GM12878 (cell line): ENCODE data around the gene SVIL. TPM values are rescaled to one million over a fixed set of nuclear protein-coding genes. Genes with fewer than 3 reads are reported as not detected.
"Not testable (repeated sequence)": the region's sequence is repeated elsewhere in the genome, so short reads cannot be mapped to it uniquely, and the experiment has no call there.

Experiments used
- ATAC-seq: fragments of 200-7000 bp; cut with Tn5 transposase; 3 replicates; pipeline ENCODE4 v1.9.1; 2020; ENCODE audit warnings: mild to moderate bottlenecking, moderate library complexity
- BruUV-seq: library from RNA; stranded (reverse); fragments of 400-500 nt; replicated peaks from 2 replicates; lab custom pipeline; 2021; lab: Mats Ljungman, UMichigan
- CTCF ChIA-PET: fragments of 300-600 bp; sonication (Branson Sonifier 250); formaldehyde crosslinking; extraction: SDS; loops from one replicate; lab custom pipeline; 2021; ENCODE audit warnings: inconsistent platforms; lab: Yijun Ruan, JAX
- POLR2A ChIA-PET: fragments of 350-600 bp; formaldehyde crosslinking; extraction: SDS; loops from one replicate; lab custom pipeline; 2021; ENCODE audit warnings: inconsistent platforms; lab: Charles Lee
- RAD21 ChIA-PET: fragments of 300-600 bp; sonication (Branson Sonifier 250); formaldehyde crosslinking; loops from one replicate; lab custom pipeline; 2023; ENCODE audit warnings: antibody characterized with exemption; ENCODE audit not compliant: unreplicated experiment; lab: Charles Lee
- SMC1A ChIA-PET: fragments of 300-600 bp; sonication (Branson Sonifier 250); formaldehyde crosslinking; loops from one replicate; lab custom pipeline; 2023; ENCODE audit not compliant: unreplicated experiment, uncharacterized antibody; lab: Charles Lee
- DNase-seq: peaks from one replicate; pipeline ENCODE4 v3.0.0-alpha.2; 2011; ENCODE audit warnings: low read depth, low spot score
- FAIRE-seq: peaks from 3 replicates; lab custom pipeline; 2011; peaks lifted over from hg19 to GRCh38; lab: Jason Lieb, UNC
- H2AFZ ChIP-seq: 2 replicates; pipeline ENCODE4 v1.6.0; 2011; ENCODE audit warnings: low read depth, low read length, control low read depth; ENCODE audit not compliant: control insufficient read depth
- H3K27ac ChIP-seq: 2 replicates; pipeline ENCODE4 v1.5.1; 2011; ENCODE audit warnings: control low read depth; ENCODE audit not compliant: control insufficient read depth, insufficient read depth
- H3K27me3 ChIP-seq, 2 experiments: replicated peaks in 1 of 2; 2 replicates each; pipeline versions ENCODE4 v1.6.0 to v1.6.1; 2011; ENCODE audit warnings: low read length in 1 of 2; ENCODE audit not compliant: control insufficient read depth in 2 of 2, insufficient read depth in 2 of 2
- H3K36me3 ChIP-seq, 2 experiments: 2 replicates each; pipeline ENCODE4 v1.5.1; 2011; ENCODE audit warnings: low read length in 1 of 2; ENCODE audit not compliant: control insufficient read depth in 2 of 2, insufficient read depth in 2 of 2
- H3K4me1 ChIP-seq: 2 replicates; pipeline ENCODE4 v1.6.1; 2011; ENCODE audit warnings: mild to moderate bottlenecking, low read length, moderate library complexity, mixed read lengths; ENCODE audit not compliant: control insufficient read depth, insufficient read depth
- H3K4me2 ChIP-seq: 2 replicates; pipeline ENCODE4 v1.6.0; 2011; ENCODE audit warnings: control low read depth; ENCODE audit not compliant: control insufficient read depth, insufficient read depth
- H3K4me3 ChIP-seq: fragments of 200-600 bp; sonication (generic); 2 replicates; pipeline ENCODE4 v1.5.1; 2016
- H3K79me2 ChIP-seq: 2 replicates; pipeline ENCODE4 v1.6.0; 2011; ENCODE audit warnings: low read length; ENCODE audit not compliant: control insufficient read depth, insufficient read depth
- H3K9ac ChIP-seq: 2 replicates; pipeline ENCODE4 v1.8.0; 2011; ENCODE audit warnings: low read length, control low read depth, mixed read lengths; ENCODE audit not compliant: control insufficient read depth, insufficient read depth
- H3K9me3 ChIP-seq: replicated peaks from 3 replicates; pipeline ENCODE4 v1.5.1; 2011; ENCODE audit warnings: mild to moderate bottlenecking, low read length; ENCODE audit not compliant: control insufficient read depth, insufficient read depth
- H4K20me1 ChIP-seq: 2 replicates; pipeline ENCODE4 v1.6.0; 2011; ENCODE audit not compliant: control insufficient read depth, insufficient read depth
- ESRRA ChIP-seq: IDR thresholded peaks from 2 replicates; pipeline ENCODE4 v1.6.1; 2012; ENCODE audit warnings: mild to moderate bottlenecking, low read length, improper control_type of control experiment
- MYC ChIP-seq: IDR thresholded peaks from 2 replicates; pipeline ENCODE4 v1.6.1; 2011; ENCODE audit warnings: mild to moderate bottlenecking, low read length, moderate library complexity, inconsistent platforms; ENCODE audit not compliant: insufficient read depth, insufficient replicate concordance, insufficient read length, severe bottlenecking
- WGBS: methylation state at CpG from one replicate; pipeline ENCODE4 v1.1.6; 2016; ENCODE audit warnings: low lambda C conversion rate; ENCODE audit not compliant: insufficient replicate concordance, insufficient coverage; ENCODE audit errors: missing lambda C conversion rate; 5-methylcytosine and 5-hydroxymethylcytosine counted together
- in situ Hi-C: fragments of 300-500 bp; cut with MboI; formaldehyde crosslinking; loops from 9 replicates; pipeline ENCODE4 v1.14.3; 2018; ENCODE audit warnings: mixed read lengths
- intact Hi-C: fragments of 100-400 bp; cut with micrococcal nuclease; formaldehyde crosslinking; loops from one replicate; pipeline ENCODE4 v1.14.2; 2022; ENCODE audit not compliant: unreplicated experiment
- polyA plus RNA-seq, 11 experiments: library from polyadenylated mRNA; depleted of rRNA in 4 of 11; unstranded in 6 of 11; stranded (reverse) in 5 of 11; fragments of >200 nt; fragmentation: Nextera tagmentation in 4 of 11; fragmentation: Illumina TruSeq in 1 of 11; extraction: Ambion mirVana in 4 of 11; extraction: Trizol in 1 of 11; gene quantifications; 1 replicate in 1 of 11; 2 replicates in 10 of 11; pipeline versions ENCODE4 v1.2.1 to v1.2.3, GENCODE V29; 2011 to 2016; ENCODE audit warnings: inconsistent platforms in 2 of 11, missing spikeins in 2 of 11, low read depth in 1 of 11
- total RNA-seq, 4 experiments: library from RNA; depleted of rRNA in 3 of 4; stranded (reverse); fragments of >200 nt in 3 of 4; fragmentation: Illumina TruSeq in 1 of 4; extraction: Trizol in 1 of 4; gene quantifications; 2 replicates each; pipeline versions ENCODE4 v1.2.1 to v1.2.3, GENCODE V29; 2013 to 2021
- TF ChIP-seq, protein P1 (sequence below): fragments of 450-650 bp; formaldehyde crosslinking; IDR thresholded peaks from 2 replicates; pipeline ENCODE4 v1.4.0; 2020; ENCODE audit warnings: mild to moderate bottlenecking, moderate library complexity

The SVIL gene
- total and polyA plus RNA-seq, 10 of the 15 experiments (the other 5 are each of a cell fraction or from before 2014, with no cell fraction given), result 0.22 to 1.9 (median 0.87) TPM

DNA sequence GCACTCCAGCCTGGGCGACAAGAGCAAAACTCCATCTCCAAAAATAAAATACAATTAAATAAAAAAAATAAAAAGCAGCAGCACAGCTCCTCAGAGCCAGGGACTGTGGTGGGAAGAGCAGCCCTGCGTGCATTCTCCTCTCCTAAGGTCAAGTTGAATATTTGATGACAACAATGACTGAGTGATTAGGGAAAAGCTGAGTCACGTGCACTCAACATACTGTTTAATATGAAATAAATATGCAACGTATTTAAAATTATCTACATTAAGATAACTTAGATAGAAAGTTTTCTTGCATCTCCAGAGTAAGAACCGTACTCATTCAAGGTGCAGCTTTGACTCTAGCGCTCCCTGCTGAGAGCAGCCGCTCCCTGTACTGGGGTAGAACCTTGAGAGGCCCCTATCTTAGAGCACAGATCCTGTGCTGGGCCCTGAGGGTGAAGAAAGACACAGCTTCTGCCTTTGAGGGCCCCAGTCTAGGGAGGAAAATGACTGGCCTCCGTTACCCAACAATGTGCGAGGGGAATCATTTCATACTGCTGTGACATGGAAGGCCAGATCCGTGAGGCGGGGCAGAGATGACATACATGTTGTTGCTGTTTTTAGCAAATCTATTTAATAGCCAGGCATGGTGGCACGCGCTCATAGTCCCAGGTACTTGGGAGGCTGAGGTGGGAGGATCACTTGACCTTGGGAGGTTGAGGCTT, 81.1 kb downstream of the SVIL start (continued):
- TF ChIP-seq, protein P1, sequence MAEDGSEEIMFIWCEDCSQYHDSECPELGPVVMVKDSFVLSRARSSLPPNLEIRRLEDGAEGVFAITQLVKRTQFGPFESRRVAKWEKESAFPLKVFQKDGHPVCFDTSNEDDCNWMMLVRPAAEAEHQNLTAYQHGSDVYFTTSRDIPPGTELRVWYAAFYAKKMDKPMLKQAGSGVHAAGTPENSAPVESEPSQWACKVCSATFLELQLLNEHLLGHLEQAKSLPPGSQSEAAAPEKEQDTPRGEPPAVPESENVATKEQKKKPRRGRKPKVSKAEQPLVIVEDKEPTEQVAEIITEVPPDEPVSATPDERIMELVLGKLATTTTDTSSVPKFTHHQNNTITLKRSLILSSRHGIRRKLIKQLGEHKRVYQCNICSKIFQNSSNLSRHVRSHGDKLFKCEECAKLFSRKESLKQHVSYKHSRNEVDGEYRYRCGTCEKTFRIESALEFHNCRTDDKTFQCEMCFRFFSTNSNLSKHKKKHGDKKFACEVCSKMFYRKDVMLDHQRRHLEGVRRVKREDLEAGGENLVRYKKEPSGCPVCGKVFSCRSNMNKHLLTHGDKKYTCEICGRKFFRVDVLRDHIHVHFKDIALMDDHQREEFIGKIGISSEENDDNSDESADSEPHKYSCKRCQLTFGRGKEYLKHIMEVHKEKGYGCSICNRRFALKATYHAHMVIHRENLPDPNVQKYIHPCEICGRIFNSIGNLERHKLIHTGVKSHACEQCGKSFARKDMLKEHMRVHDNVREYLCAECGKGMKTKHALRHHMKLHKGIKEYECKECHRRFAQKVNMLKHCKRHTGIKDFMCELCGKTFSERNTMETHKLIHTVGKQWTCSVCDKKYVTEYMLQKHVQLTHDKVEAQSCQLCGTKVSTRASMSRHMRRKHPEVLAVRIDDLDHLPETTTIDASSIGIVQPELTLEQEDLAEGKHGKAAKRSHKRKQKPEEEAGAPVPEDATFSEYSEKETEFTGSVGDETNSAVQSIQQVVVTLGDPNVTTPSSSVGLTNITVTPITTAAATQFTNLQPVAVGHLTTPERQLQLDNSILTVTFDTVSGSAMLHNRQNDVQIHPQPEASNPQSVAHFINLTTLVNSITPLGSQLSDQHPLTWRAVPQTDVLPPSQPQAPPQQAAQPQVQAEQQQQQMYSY (CRISPR knock-in tag), result no peak
- no peak for TF ChIP-seq ESRRA
- TF ChIP-seq MYC, result no peak

GRCh38 chr10:29553116-29553515, 81.7 kb downstream of the SVIL start:
- in situ Hi-C loops, H3K9ac ChIP-seq, H3K4me3 ChIP-seq, intact Hi-C loops, H3K36me3 ChIP-seq, H3K79me2 ChIP-seq, ATAC-seq, RAD21 ChIA-PET, H3K27ac ChIP-seq, H3K27me3 ChIP-seq, DNase-seq, H3K9me3 ChIP-seq, H3K4me2 ChIP-seq, H3K4me1 ChIP-seq, H4K20me1 ChIP-seq, BruUV-seq, H2AFZ ChIP-seq, FAIRE-seq: not testable (repeated sequence)
- ChIA-PET POLR2A (interaction anchor here (0.7 kb wide), 1 partner anchor 51 kb away, joined by 6 read pairs; no protein-coding TSS in a partner anchor), SMC1A (interaction anchor here (1.1 kb wide), 1 partner anchor 20 kb away, joined by 5 read pairs; no protein-coding TSS in a partner anchor), CTCF (interaction anchor here (1.3 to 1.4 kb wide), 2 partner anchors 31 to 56 kb away, joined by 3 read pairs; no protein-coding TSS in a partner anchor)
- WGBS, result 59% methylated on average over 9 of the region's 9 CpGs

- H3K79me2 ChIP-seq, intact Hi-C loops, H4K20me1 ChIP-seq, BruUV-seq, H3K4me1 ChIP-seq, in situ Hi-C loops, H3K27me3 ChIP-seq, H3K27ac ChIP-seq, RAD21 ChIA-PET, ATAC-seq, POLR2A ChIA-PET, DNase-seq, H3K36me3 ChIP-seq, H3K4me2 ChIP-seq, H2AFZ ChIP-seq, H3K9me3 ChIP-seq, H3K4me3 ChIP-seq, SMC1A ChIA-PET, FAIRE-seq, H3K9ac ChIP-seq: not testable (repeated sequence)
- CTCF ChIA-PET, result interaction anchor here (0.6 kb wide), 1 partner anchor 36 kb away, joined by 3 read pairs; no protein-coding TSS in a partner anchor
- WGBS, result no CpG with 5 or more reads among the region's 3 CpGs
Measured at GRCh38 chr10:29549493-29549892, 85.3 kb downstream of the SVIL start.
